ENCODE measurements around the gene GOLGA6L25.
"Not testable (repeated sequence)": the region's sequence is repeated elsewhere in the genome, so short reads cannot be mapped to it uniquely, and the experiment has no call there.

DNA sequence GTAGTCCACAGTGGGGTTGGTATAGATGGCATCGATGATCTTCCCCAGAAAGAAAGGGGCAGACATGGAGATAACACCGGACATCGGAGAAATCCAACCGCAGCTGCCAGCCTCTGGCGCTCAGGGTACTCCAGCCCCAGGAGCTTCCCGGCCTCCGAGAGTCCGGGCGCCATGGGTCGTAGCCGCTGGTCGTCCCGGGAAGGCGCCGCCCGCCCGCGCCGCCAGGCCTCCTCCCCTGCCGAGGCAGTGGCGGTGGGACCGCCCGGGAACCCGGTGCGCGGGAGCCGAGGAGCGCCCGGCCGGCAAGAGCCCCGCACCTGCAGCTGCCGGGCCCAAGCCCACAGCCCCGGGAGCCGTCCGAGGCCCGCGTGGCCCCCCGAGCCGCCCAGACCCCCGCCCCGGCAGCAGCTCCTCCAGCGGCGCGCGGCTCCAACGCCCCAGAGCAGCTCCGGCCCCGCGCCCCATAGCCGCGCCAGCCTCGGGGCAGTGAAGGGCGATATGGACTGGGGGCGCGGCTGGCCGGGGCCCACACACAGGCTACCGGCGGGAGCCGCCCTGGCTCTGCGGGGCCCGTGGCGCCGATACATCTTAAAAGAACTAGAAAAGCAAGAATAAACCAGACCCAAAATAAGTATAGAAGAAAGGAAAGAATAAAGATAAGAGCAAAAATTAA is 45.0 kb upstream of the GOLGA6L25 start:
- TF ChIP-seq, protein P1, sequence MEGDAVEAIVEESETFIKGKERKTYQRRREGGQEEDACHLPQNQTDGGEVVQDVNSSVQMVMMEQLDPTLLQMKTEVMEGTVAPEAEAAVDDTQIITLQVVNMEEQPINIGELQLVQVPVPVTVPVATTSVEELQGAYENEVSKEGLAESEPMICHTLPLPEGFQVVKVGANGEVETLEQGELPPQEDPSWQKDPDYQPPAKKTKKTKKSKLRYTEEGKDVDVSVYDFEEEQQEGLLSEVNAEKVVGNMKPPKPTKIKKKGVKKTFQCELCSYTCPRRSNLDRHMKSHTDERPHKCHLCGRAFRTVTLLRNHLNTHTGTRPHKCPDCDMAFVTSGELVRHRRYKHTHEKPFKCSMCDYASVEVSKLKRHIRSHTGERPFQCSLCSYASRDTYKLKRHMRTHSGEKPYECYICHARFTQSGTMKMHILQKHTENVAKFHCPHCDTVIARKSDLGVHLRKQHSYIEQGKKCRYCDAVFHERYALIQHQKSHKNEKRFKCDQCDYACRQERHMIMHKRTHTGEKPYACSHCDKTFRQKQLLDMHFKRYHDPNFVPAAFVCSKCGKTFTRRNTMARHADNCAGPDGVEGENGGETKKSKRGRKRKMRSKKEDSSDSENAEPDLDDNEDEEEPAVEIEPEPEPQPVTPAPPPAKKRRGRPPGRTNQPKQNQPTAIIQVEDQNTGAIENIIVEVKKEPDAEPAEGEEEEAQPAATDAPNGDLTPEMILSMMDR (IDR thresholded peaks at IDR 0.05) = not testable (repeated sequence)
- TF ChIP-seq POLR2A (IDR thresholded peaks at IDR 0.05) = not testable (repeated sequence)
